ENCODE measurements around the gene WAC.

Gene WAC

DNA sequence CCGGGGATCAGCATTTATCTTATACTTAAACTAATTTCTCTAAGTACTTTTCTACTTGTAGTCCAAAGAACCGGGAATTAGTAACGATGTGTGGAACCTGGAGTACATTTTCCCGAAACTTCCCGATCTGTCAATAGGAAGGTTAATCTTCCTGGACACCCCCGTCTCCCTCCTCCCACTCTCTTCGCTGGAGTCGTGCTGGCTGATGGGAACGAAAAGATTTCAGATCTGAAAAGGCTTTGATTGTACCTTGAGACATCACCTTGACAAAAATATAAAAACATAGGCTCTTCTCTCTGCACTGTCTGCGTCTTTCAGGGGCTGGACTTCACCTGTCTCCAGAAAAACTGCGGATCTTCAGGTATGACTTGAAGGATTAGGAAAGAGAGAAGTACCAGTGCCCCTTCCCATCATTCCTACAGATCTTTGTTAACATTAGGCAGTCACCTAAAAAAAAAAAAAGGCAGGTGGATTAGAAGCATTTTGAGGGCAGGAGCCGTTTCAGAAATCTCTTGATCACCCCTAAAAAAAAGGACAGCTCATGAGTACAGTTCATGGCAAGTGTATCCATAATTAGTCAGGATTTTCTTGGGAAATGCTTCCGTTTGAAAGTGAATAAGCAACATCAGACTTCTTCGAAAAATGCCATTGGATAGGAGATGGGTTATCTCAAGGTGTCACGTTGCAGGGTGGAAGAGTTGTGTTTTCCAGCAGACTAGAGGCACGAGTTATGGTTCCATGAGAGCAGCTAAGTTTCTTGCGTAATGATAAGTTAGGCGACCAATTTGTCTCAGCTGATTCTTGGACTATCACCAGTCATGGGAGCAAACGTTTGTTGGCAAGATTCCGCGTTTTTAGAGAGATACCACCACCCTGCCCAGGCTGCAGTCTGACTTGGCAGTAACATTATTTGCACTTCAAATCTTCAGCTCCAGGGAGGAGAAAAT lies 136.6 kb downstream of the WAC start:
- no peak for DNase-seq
